HG02840 (cell line): ENCODE data around the gene OR5W2.
"Not testable (repeated sequence)": the region's sequence is repeated elsewhere in the genome, so short reads cannot be mapped to it uniquely, and the experiment has no call there.

Experiments used
- ATAC-seq: cut with Tn5 transposase; IDR thresholded peaks from one replicate; pipeline ENCODE4 v1.9.1; 2021; ENCODE audit warnings: mild to moderate bottlenecking, moderate library complexity, moderate number of reproducible peaks; ENCODE audit not compliant: unreplicated experiment, low FRiP score

The OR5W2 gene

GRCh38 chr11:55914482-55914881 is at the start of gene OR5W2:
Gene OR5W2, minus strand, starts transcription at chr11:55914582. Its CDS starts 0 bp downstream, at chr11:55914582.
- no peak for ATAC-seq

GRCh38 chr11:55956521-55956920 is 42.1 kb upstream of the OR5W2 start:
- ATAC-seq = no peak

GRCh38 chr11:55949330-55949729 is 34.9 kb upstream of the OR5W2 start:
- ATAC-seq = no peak

- ATAC-seq = no peak
These were observed 28.5 kb upstream of the OR5W2 start for GRCh38 chr11:55942785-55943392.

GRCh38 chr11:55936300-55936699 is 21.9 kb upstream of the OR5W2 start, which contains the start of gene OR5I1:
Gene OR5I1, minus strand, starts transcription at chr11:55936400. Its CDS starts 0 bp downstream, at chr11:55936400.
- no peak for ATAC-seq

GRCh38 chr11:55920537-55920936 is 6.2 kb upstream of the OR5W2 start:
- no peak for ATAC-seq

GRCh38 chr11:55902308-55902707 is 12.1 kb downstream of the OR5W2 start:
- ATAC-seq = no peak

- no peak for ATAC-seq
These were observed 19.2 kb downstream of the OR5W2 start for GRCh38 chr11:55895216-55895615.

GRCh38 chr11:55885481-55885880 is 28.9 kb downstream of the OR5W2 start:
- ATAC-seq = not testable (repeated sequence)

GRCh38 chr11:55884995-55885394 is 29.4 kb downstream of the OR5W2 start:
- ATAC-seq = not testable (repeated sequence)

GRCh38 chr11:55882997-55883396 is 31.4 kb downstream of the OR5W2 start, which contains the start of gene TRIM51:
Gene TRIM51, plus strand, starts transcription at chr11:55883297. Its CDS starts 2,132 bp downstream, at chr11:55885429.
- ATAC-seq = not testable (repeated sequence)

- not testable (repeated sequence) for ATAC-seq
These were observed 41.2 kb downstream of the OR5W2 start for GRCh38 chr11:55873146-55873545.

- not testable (repeated sequence) for ATAC-seq
These were observed 41.7 kb downstream of the OR5W2 start for GRCh38 chr11:55872731-55873130.

- not testable (repeated sequence) for ATAC-seq
These were observed 47.0 kb downstream of the OR5W2 start for GRCh38 chr11:55867354-55867753.
